SK-N-MC (cell line): Measurements from ENCODE around the gene REPS2.

ENCODE experiments used
- EZH2 ChIP-seq: fragments of 200-600 bp; sonication (generic); IDR thresholded peaks from one replicate; pipeline ENCODE4 v1.6.1; 2017; ENCODE audit warnings: antibody characterized with exemption
- FOXP2 ChIP-seq: optimal IDR thresholded peaks from 2 replicates; pipeline ENCODE3; 2011; ENCODE audit warnings: mild to moderate bottlenecking, moderate library complexity; ENCODE audit not compliant: insufficient read depth; ENCODE audit errors: extremely low read length, control extremely low read depth
- POLR2AphosphoS5 ChIP-seq: IDR thresholded peaks from 2 replicates; pipeline ENCODE4 v1.6.1; 2012; ENCODE audit warnings: mild to moderate bottlenecking, low read depth, low read length, borderline replicate concordance

DNA sequence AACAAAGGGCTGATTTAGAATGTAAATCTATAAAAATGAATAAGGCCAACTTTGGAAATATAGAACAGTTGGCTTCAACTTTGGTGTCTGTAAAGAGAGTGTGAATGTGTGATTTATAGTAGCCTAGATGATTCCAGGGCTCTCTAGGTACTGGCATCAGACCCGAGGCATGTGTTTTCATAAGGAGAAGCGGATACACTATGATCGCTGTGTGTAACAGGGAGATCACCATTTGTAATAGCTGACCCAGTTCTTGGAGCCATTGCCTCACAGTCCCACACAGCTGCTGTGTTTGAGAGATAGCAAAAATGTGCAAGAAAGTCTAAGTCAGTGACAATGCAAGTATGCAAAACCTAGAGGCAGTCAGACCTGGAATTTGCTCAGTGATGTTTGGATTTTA, 135.1 kb downstream of the REPS2 start:
- TF ChIP-seq POLR2AphosphoS5 (no peak), EZH2 (no peak), FOXP2 (no peak)
